H1 (cell line): ENCODE measurements around the gene SUDS3. TPM values are rescaled to one million over a fixed set of nuclear protein-coding genes. Genes with fewer than 3 reads are reported as not detected.

ENCODE experiments used
- CTCF ChIA-PET: fragments of 300-600 bp; sonication (Branson Sonifier 250); formaldehyde crosslinking; loops from one replicate; lab custom pipeline; 2021; ENCODE audit not compliant: partially characterized antibody; lab: Charles Lee
- POLR2A ChIA-PET: fragments of 300-600 bp; sonication (Branson Sonifier 250); formaldehyde crosslinking; loops from one replicate; lab custom pipeline; 2021; ENCODE audit warnings: inconsistent platforms; ENCODE audit not compliant: partially characterized antibody; lab: Charles Lee
- DNase-seq, 2 experiments: peaks; one replicate each; pipeline versions ENCODE4 v3.0.0 to v3.0.0-alpha.2; 2010 to 2022; ENCODE audit warnings: low spot score in 2 of 2, low read depth in 1 of 2, mixed read lengths in 1 of 2
- FAIRE-seq: peaks from 2 replicates; lab custom pipeline; 2011; peaks lifted over from hg19 to GRCh38; lab: Jason Lieb, UNC
- H2AFZ ChIP-seq: 2 replicates; pipeline ENCODE4 v1.8.1; 2012; ENCODE audit warnings: low read length, inconsistent platforms
- H2AK5ac ChIP-seq: 2 replicates; pipeline ENCODE4 v1.6.1; 2013; ENCODE audit warnings: low read depth, low read length
- H2BK120ac ChIP-seq: replicated peaks from 2 replicates; pipeline ENCODE3; 2013; ENCODE audit warnings: low read depth, low read length, inconsistent platforms
- H2BK12ac ChIP-seq: 2 replicates; pipeline ENCODE4 v1.6.1; 2013; ENCODE audit warnings: low read depth, low read length
- H2BK15ac ChIP-seq: 2 replicates; pipeline ENCODE4 v1.6.1; 2013; ENCODE audit warnings: low read length
- H2BK20ac ChIP-seq: 2 replicates; pipeline ENCODE4 v1.6.1; 2013; ENCODE audit warnings: low read length
- H2BK5ac ChIP-seq: 2 replicates; pipeline ENCODE4 v1.6.1; 2013; ENCODE audit warnings: low read depth, low read length
- H3K14ac ChIP-seq: 2 replicates; pipeline ENCODE4 v1.6.1; 2013; ENCODE audit warnings: inconsistent platforms; ENCODE audit not compliant: insufficient read length
- H3K18ac ChIP-seq: 2 replicates; pipeline ENCODE4 v1.6.1; 2013; ENCODE audit warnings: low read length; ENCODE audit errors: extremely low read depth
- H3K23ac ChIP-seq: 2 replicates; pipeline ENCODE4 v1.6.1; 2013; ENCODE audit warnings: inconsistent platforms; ENCODE audit not compliant: insufficient read length
- H3K23me2 ChIP-seq: 2 replicates; pipeline ENCODE4 v1.6.1; 2013; ENCODE audit warnings: low read depth, low read length
- H3K27ac ChIP-seq: 2 replicates; pipeline ENCODE4 v1.6.1; 2011; ENCODE audit warnings: low read depth, low read length, inconsistent platforms
- H3K27me3 ChIP-seq, 4 experiments: replicated peaks in 1 of 4; 1 replicate in 1 of 4; 2 replicates in 3 of 4; pipeline versions ENCODE4 v1.6.1 to v1.8.1; 2011 to 2013; ENCODE audit warnings: low read length in 3 of 4, mild to moderate bottlenecking in 3 of 4, inconsistent platforms in 2 of 4, mixed read lengths in 2 of 4, moderate library complexity in 1 of 4; ENCODE audit not compliant: control insufficient read depth in 3 of 4, insufficient read depth in 3 of 4; ENCODE audit errors: extremely low read depth in 1 of 4
- H3K36me3 ChIP-seq, 4 experiments: 2 replicates each; pipeline versions ENCODE4 v1.6.1 to v1.8.1; 2011 to 2013; ENCODE audit warnings: mild to moderate bottlenecking in 4 of 4, low read length in 3 of 4, moderate library complexity in 2 of 4, control low read depth in 1 of 4, inconsistent platforms in 1 of 4; ENCODE audit not compliant: insufficient read depth in 4 of 4, control insufficient read depth in 2 of 4
- H3K4ac ChIP-seq: replicated peaks from 2 replicates; pipeline ENCODE3; 2013; ENCODE audit warnings: low read length, low read depth, mixed read lengths, inconsistent platforms; ENCODE audit not compliant: insufficient read length
- H3K4me1 ChIP-seq, 4 experiments: replicated peaks in 1 of 4; 1 replicate in 1 of 4; 2 replicates in 3 of 4; pipeline versions ENCODE4 v1.6.1 to v1.8.1; 2011 to 2013; ENCODE audit warnings: low read length in 3 of 4, inconsistent platforms in 2 of 4, mixed read lengths in 1 of 4; ENCODE audit not compliant: insufficient read depth in 4 of 4, control insufficient read depth in 3 of 4
- H3K4me2 ChIP-seq, 2 experiments: 2 replicates each; pipeline versions ENCODE4 v1.6.1 to v1.8.1; 2011 to 2013; ENCODE audit warnings: low read depth in 2 of 2, low read length in 2 of 2, control low read depth in 1 of 2, inconsistent platforms in 1 of 2, mild to moderate bottlenecking in 1 of 2; ENCODE audit not compliant: insufficient read depth in 1 of 2
- H3K4me3 ChIP-seq, 4 experiments: fragments of 200-600, 300-600 bp in 1 of 4; sonication (generic), shearing (Covaris generic), sonication (Bioruptor Twin) in 1 of 4; 2 replicates each; pipeline versions ENCODE4 v1.5.1 to v1.8.1; 2011 to 2016; ENCODE audit warnings: low read length in 4 of 4, low read depth in 3 of 4, control low read depth in 2 of 4, inconsistent platforms in 2 of 4, mild to moderate bottlenecking in 2 of 4, mixed read lengths in 1 of 4, moderate library complexity in 1 of 4; ENCODE audit not compliant: insufficient read depth in 2 of 4; ENCODE audit errors: extremely low read depth in 1 of 4
- H3K56ac ChIP-seq: replicated peaks from 2 replicates; pipeline ENCODE3; 2013; ENCODE audit warnings: low read depth, mild to moderate bottlenecking, mixed read lengths, low read length, inconsistent platforms; ENCODE audit not compliant: insufficient read length
- H3K79me1 ChIP-seq: 2 replicates; pipeline ENCODE4 v1.6.1; 2013; ENCODE audit warnings: low read depth, low read length, control low read depth
- H3K79me2 ChIP-seq, 2 experiments: 2 replicates each; pipeline versions ENCODE4 v1.6.1 to v1.8.1; 2012 to 2013; ENCODE audit warnings: low read length in 2 of 2, mild to moderate bottlenecking in 2 of 2, inconsistent platforms in 1 of 2; ENCODE audit not compliant: insufficient read depth in 2 of 2, control insufficient read depth in 1 of 2
- H3K9ac ChIP-seq, 4 experiments: replicated peaks in 1 of 4; 1 replicate in 1 of 4; 2 replicates in 3 of 4; pipeline versions ENCODE4 v1.6.1 to v1.8.1; 2011 to 2013; ENCODE audit warnings: low read depth in 3 of 4, low read length in 3 of 4, control low read depth in 2 of 4, mild to moderate bottlenecking in 2 of 4, moderate library complexity in 2 of 4, inconsistent platforms in 1 of 4; ENCODE audit errors: extremely low read depth in 1 of 4
- H3K9me3 ChIP-seq, 2 experiments: 2 replicates each; pipeline versions ENCODE4 v1.6.1 to v1.8.1; 2012 to 2013; ENCODE audit warnings: mild to moderate bottlenecking in 2 of 2, moderate library complexity in 2 of 2, control low read depth in 1 of 2, inconsistent platforms in 1 of 2, low read depth in 1 of 2, low read length in 1 of 2, mixed read lengths in 1 of 2; ENCODE audit not compliant: insufficient read depth in 2 of 2
- H4K20me1 ChIP-seq, 2 experiments: replicated peaks in 1 of 2; 2 replicates each; pipeline versions ENCODE3 to v1.8.1; 2011 to 2013; ENCODE audit warnings: inconsistent platforms in 2 of 2, low read length in 2 of 2, mild to moderate bottlenecking in 1 of 2; ENCODE audit not compliant: insufficient read depth in 2 of 2, control insufficient read depth in 1 of 2
- H4K5ac ChIP-seq: 2 replicates; pipeline ENCODE4 v1.6.1; 2013; ENCODE audit warnings: low read length, low read depth, mixed read lengths, inconsistent platforms; ENCODE audit not compliant: insufficient read length
- H4K8ac ChIP-seq: 2 replicates; pipeline ENCODE4 v1.8.0; 2013; ENCODE audit warnings: mild to moderate bottlenecking, moderate library complexity, low read length, inconsistent platforms; ENCODE audit not compliant: insufficient read depth; ENCODE audit errors: extremely low read depth
- H4K91ac ChIP-seq: replicated peaks from 2 replicates; pipeline ENCODE3; 2013; ENCODE audit warnings: low read length, mixed read lengths, inconsistent platforms; ENCODE audit not compliant: insufficient read length
- ASH2L ChIP-seq: fragments of 200-600, 300-600 bp; sonication (generic); IDR thresholded peaks from one replicate; pipeline ENCODE4 v1.7.1; 2017; ENCODE audit warnings: low read length
- CHD1 ChIP-seq: IDR thresholded peaks from 2 replicates; pipeline ENCODE4 v1.6.1; 2012; ENCODE audit warnings: low read depth, low read length, improper control_type of control experiment
- JUN ChIP-seq: IDR thresholded peaks from 2 replicates; pipeline ENCODE4 v1.6.1; 2011; ENCODE audit warnings: low read depth, mild to moderate bottlenecking, improper control_type of control experiment, low read length
- KDM1A ChIP-seq: fragments of 200-600, 300-600 bp; sonication (generic); IDR thresholded peaks from 2 replicates; pipeline ENCODE4 v1.7.1; 2016; ENCODE audit warnings: mild to moderate bottlenecking, low read length, borderline replicate concordance
- NRF1 ChIP-seq: IDR thresholded peaks from 2 replicates; pipeline ENCODE4 v1.6.1; 2011; ENCODE audit warnings: mild to moderate bottlenecking, low read depth, low read length, improper control_type of control experiment
- SAP30 ChIP-seq: fragments of 300-600 bp; sonication (generic); IDR thresholded peaks from 2 replicates; pipeline ENCODE4 v1.7.1; 2012; ENCODE audit warnings: low read length, moderate library complexity, mild to moderate bottlenecking, inconsistent platforms; ENCODE audit not compliant: insufficient read depth, insufficient replicate concordance
- TAF7 ChIP-seq: optimal IDR thresholded peaks from 2 replicates; pipeline ENCODE3; 2011; ENCODE audit warnings: low read depth, mild to moderate bottlenecking, inconsistent platforms, low read length, moderate library complexity, borderline replicate concordance
- TBP ChIP-seq: IDR thresholded peaks from 2 replicates; pipeline ENCODE4 v1.6.1; 2011; ENCODE audit warnings: low read depth, low read length, improper control_type of control experiment
- WGBS, 2 experiments: shearing (Covaris generic) in 1 of 2; methylation state at CpG; one replicate each; pipeline versions ENCODE4 v1.1.6 to v1.1.7; 2013 to 2015; ENCODE audit warnings: low lambda C conversion rate in 2 of 2, mixed read lengths in 2 of 2, inconsistent platforms in 1 of 2, low coverage in 1 of 2, missing lambda C conversion rate in 1 of 2; ENCODE audit not compliant: insufficient replicate concordance in 2 of 2, insufficient coverage in 1 of 2, insufficient read length in 1 of 2; ENCODE audit errors: extremely low coverage in 1 of 2, missing lambda C conversion rate in 1 of 2; 5-methylcytosine and 5-hydroxymethylcytosine counted together
- polyA plus RNA-seq, 7 experiments: library from polyadenylated mRNA; depleted of rRNA in 3 of 7; stranded (reverse) in 5 of 7; unstranded in 2 of 7; fragments of >200 nt in 5 of 7; fragments of 200-250 nt in 2 of 7; gene quantifications; 1 replicate in 5 of 7; 2 replicates in 1 of 7; 4 replicates in 1 of 7; pipeline versions ENCODE4 v1.2.1 to v1.2.3, GENCODE V29; 2011 to 2013; ENCODE audit warnings: missing spikeins in 2 of 7, mixed read lengths in 2 of 7
- total RNA-seq: library from RNA; stranded (reverse); fragmentation: NEBNext Ultra II Directional; extraction: Animal tissue kit (Norgen Biotek cat#: 25700); gene quantifications from 2 replicates; pipeline ENCODE4 v1.2.1, GENCODE V29; 2021

The SUDS3 gene
- total and polyA plus RNA-seq, 2 of the 8 experiments (the other 6 are each of a cell fraction or from before 2014, with no cell fraction given) = 30.0 to 58.7 TPM

DNA sequence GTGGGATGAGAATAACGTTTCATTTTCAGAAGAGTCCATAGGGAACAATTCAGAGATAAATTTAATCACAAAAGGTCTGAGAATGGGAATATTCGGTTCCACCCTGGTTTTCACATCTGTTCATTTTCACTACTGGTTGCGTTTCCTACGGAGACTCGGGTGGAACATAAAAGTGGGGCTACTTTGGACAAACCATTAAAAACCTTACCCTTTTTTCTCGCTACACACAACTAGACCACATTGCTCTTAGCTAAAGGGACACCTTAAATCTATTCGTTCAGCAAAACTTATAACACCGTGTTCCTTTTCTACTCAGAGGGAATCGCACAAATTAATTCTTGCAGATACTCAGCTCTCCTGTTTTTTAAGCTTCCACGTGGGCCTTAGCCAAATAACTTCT, 1.0 kb upstream of the SUDS3 start:
- Histone ChIP-seq H4K8ac (no peak overlapping the region), H3K4me2 (peak overlapping the region; percentile 43 to 85), H3K23me2 (peaks cover 23% of the 10 kb centered on the region), H2AK5ac (no peak overlapping the region), H3K4me1 (peaks cover 5 to 9% (median 7%) of the 10 kb centered on the region in 4 experiments; a peak in 6 of 7 replicates), H3K4ac (no peak overlapping the region), H3K4me3 (peak overlapping the region in 1 of 4 experiments; percentile 90; a peak in 2 of 8 replicates), H4K5ac (no peak overlapping the region), H2BK15ac (no peak overlapping the region), H3K27me3 (peaks cover 0 to 13% (median 8%) of the 10 kb centered on the region in 4 experiments; a peak in 5 of 7 replicates), H3K79me1 (peaks cover 7% of the 10 kb centered on the region; the same call in 1 of the 2 replicates), H2BK120ac (no peak overlapping the region), H2AFZ (no peak overlapping the region), H3K36me3 (peaks cover 3 to 9% (median 7%) of the 10 kb centered on the region in 4 experiments; a peak in 5 of 8 replicates), H3K14ac (no peak overlapping the region), H2BK20ac (no peak overlapping the region), H4K20me1 (peaks cover 4 to 12% of the 10 kb centered on the region in 2 experiments), H3K9me3 (no peaks in the 10 kb centered on the region), H3K9ac (no peak overlapping the region), H2BK5ac (no peak overlapping the region), H3K27ac (no peak overlapping the region), H3K23ac (no peak overlapping the region), H2BK12ac (no peak overlapping the region), H4K91ac (no peak overlapping the region), H3K79me2 (peaks cover 3 to 35% of the 10 kb centered on the region in 2 experiments), H3K18ac (no peak overlapping the region), H3K56ac (no peak overlapping the region)
- DNase-seq (peak in 1 of 2 experiments; percentile 36), FAIRE-seq (no peak)
- 85% methylated on average over 10 of the region's 10 CpGs; no CpG with 5 or more reads in 1 of the 2 experiments for WGBS, 2 experiments
- ChIA-PET CTCF (interaction anchor here (0.6 to 7.4 kb wide), 22 partner anchors 15 to 491 kb away, joined by 3 to 120 read pairs (median 4); partner anchors contain the start of gene PEBP1), POLR2A (interaction anchor here (0.5 to 2.8 kb wide), 5 partner anchors 28 to 1293 kb away, joined by 3 to 9 read pairs (median 3); partner anchors contain the start of gene PRKAB1)
- TF ChIP-seq TAF7 (no peak), ASH2L (no peak), TBP (no peak), KDM1A (no peak), JUN (no peak), NRF1 (no peak), CHD1 (no peak), SAP30 (no peak)
